H9 (cell line): ENCODE measurements around the gene PROP1. TPM values are rescaled to one million over a fixed set of nuclear protein-coding genes. Genes with fewer than 3 reads are reported as not detected.

Experiments used
- DNase-seq: peaks from one replicate; pipeline ENCODE4 v3.0.0-alpha.2; 2017
- H2AFZ ChIP-seq: one replicate; pipeline ENCODE4 v1.6.1; 2013; ENCODE audit warnings: mild to moderate bottlenecking, low read length, control low read depth, moderate library complexity
- H2AK5ac ChIP-seq: 2 replicates; pipeline ENCODE4 v1.6.1; 2013; ENCODE audit warnings: low read length, control low read depth, mixed read lengths; ENCODE audit not compliant: insufficient read length
- H2BK120ac ChIP-seq: one replicate; pipeline ENCODE4 v1.6.1; 2013; ENCODE audit warnings: low read depth, mild to moderate bottlenecking, low read length, control low read depth, inconsistent platforms; ENCODE audit not compliant: poor library complexity, severe bottlenecking
- H2BK12ac ChIP-seq: 2 replicates; pipeline ENCODE4 v1.6.1; 2013; ENCODE audit warnings: low read length, control low read depth, mixed read lengths, low read depth; ENCODE audit not compliant: insufficient read length
- H2BK15ac ChIP-seq: 2 replicates; pipeline ENCODE4 v1.6.1; 2013; ENCODE audit warnings: low read depth, low read length, control low read depth
- H2BK20ac ChIP-seq: one replicate; pipeline ENCODE4 v1.6.1; 2013; ENCODE audit warnings: low read depth, mild to moderate bottlenecking, low read length, control low read depth, inconsistent platforms; ENCODE audit not compliant: poor library complexity, severe bottlenecking
- H2BK5ac ChIP-seq: 2 replicates; pipeline ENCODE4 v1.6.1; 2013; ENCODE audit warnings: low read length, control low read depth, mixed read lengths; ENCODE audit not compliant: insufficient read length
- H3K14ac ChIP-seq: 2 replicates; pipeline ENCODE4 v1.6.1; 2013; ENCODE audit warnings: low read length, control low read depth; ENCODE audit not compliant: insufficient read depth
- H3K18ac ChIP-seq: 2 replicates; pipeline ENCODE4 v1.6.1; 2013; ENCODE audit warnings: low read depth, mild to moderate bottlenecking, mixed read lengths, low read length, control low read depth; ENCODE audit not compliant: insufficient read length
- H3K23ac ChIP-seq: 2 replicates; pipeline ENCODE4 v1.6.1; 2013; ENCODE audit warnings: low read length, control low read depth, mixed read lengths, low read depth; ENCODE audit not compliant: insufficient read length
- H3K23me2 ChIP-seq: 2 replicates; pipeline ENCODE4 v1.6.1; 2013; ENCODE audit warnings: low read depth, mild to moderate bottlenecking, mixed read lengths, low read length, control low read depth; ENCODE audit not compliant: insufficient read length, poor library complexity, severe bottlenecking
- H3K27ac ChIP-seq: 2 replicates; pipeline ENCODE4 v1.5.1; 2013; ENCODE audit warnings: low read length, control low read depth, mixed read lengths, low read depth; ENCODE audit not compliant: insufficient read length
- H3K27me3 ChIP-seq: 2 replicates; pipeline ENCODE4 v1.6.1; 2013; ENCODE audit warnings: low read length, control low read depth, inconsistent platforms; ENCODE audit not compliant: insufficient read depth
- H3K4ac ChIP-seq: 2 replicates; pipeline ENCODE4 v1.6.1; 2013; ENCODE audit warnings: low read depth, mild to moderate bottlenecking, control low read depth, inconsistent platforms, low read length, moderate library complexity
- H3K4me1 ChIP-seq: 2 replicates; pipeline ENCODE4 v1.6.1; 2013; ENCODE audit warnings: low read length, control low read depth, inconsistent platforms; ENCODE audit not compliant: insufficient read depth
- H3K4me2 ChIP-seq: 2 replicates; pipeline ENCODE4 v1.6.1; 2013; ENCODE audit warnings: low read length, control low read depth, mixed read lengths; ENCODE audit not compliant: insufficient read length, insufficient read depth
- H3K56ac ChIP-seq: 2 replicates; pipeline ENCODE4 v1.6.1; 2013; ENCODE audit warnings: low read depth, mild to moderate bottlenecking, mixed read lengths, low read length, control low read depth; ENCODE audit not compliant: insufficient read length
- H3K79me1 ChIP-seq: 2 replicates; pipeline ENCODE4 v1.6.1; 2013; ENCODE audit warnings: low read depth, mild to moderate bottlenecking, moderate library complexity, low read length, control low read depth, inconsistent platforms; ENCODE audit not compliant: insufficient read depth, poor library complexity, severe bottlenecking
- H3K79me2 ChIP-seq: 2 replicates; pipeline ENCODE4 v1.6.1; 2013; ENCODE audit warnings: low read length, control low read depth, inconsistent platforms; ENCODE audit not compliant: insufficient read depth
- H3K9ac ChIP-seq: 2 replicates; pipeline ENCODE4 v1.6.1; 2013; ENCODE audit warnings: low read length, control low read depth, mixed read lengths; ENCODE audit not compliant: insufficient read length; ENCODE audit errors: extremely low read depth
- H3K9me3 ChIP-seq: one replicate; pipeline ENCODE4 v1.6.1; 2013; ENCODE audit warnings: low read depth, low read length, inconsistent platforms; ENCODE audit not compliant: control insufficient read depth
- H3T11ph ChIP-seq: one replicate; pipeline ENCODE4 v1.6.1; 2013; ENCODE audit warnings: mild to moderate bottlenecking, low read length, control low read depth, inconsistent platforms
- H4K20me1 ChIP-seq: one replicate; pipeline ENCODE4 v1.6.1; 2013; ENCODE audit not compliant: control insufficient read depth, insufficient read length, insufficient read depth
- H4K5ac ChIP-seq: 2 replicates; pipeline ENCODE4 v1.6.1; 2013; ENCODE audit warnings: low read depth, mild to moderate bottlenecking, mixed read lengths, low read length, control low read depth; ENCODE audit not compliant: insufficient read length
- H4K8ac ChIP-seq: replicated peaks from 2 replicates; pipeline ENCODE4 v1.6.1; 2013; ENCODE audit warnings: low read length, control low read depth, mixed read lengths, low read depth; ENCODE audit not compliant: insufficient read length
- H4K91ac ChIP-seq: 2 replicates; pipeline ENCODE4 v1.6.1; 2013; ENCODE audit warnings: low read depth, mild to moderate bottlenecking, moderate library complexity, mixed read lengths, low read length, control low read depth; ENCODE audit not compliant: insufficient read length
- H3K27ac Mint-ChIP-seq, 3 experiments: 2 replicates in 2 of 3; 3 replicates in 1 of 3; pipeline ENCODE4 v1.8.0; 2020 to 2021; ENCODE audit warnings: mixed read lengths in 3 of 3, mild to moderate bottlenecking in 1 of 3, moderate library complexity in 1 of 3
- H3K27me3 Mint-ChIP-seq: 2 replicates; pipeline ENCODE4 v1.8.0; 2021; ENCODE audit warnings: low read depth, mild to moderate bottlenecking, moderate library complexity, mixed read lengths
- H3K36me3 Mint-ChIP-seq, 3 experiments: 2 replicates in 2 of 3; 3 replicates in 1 of 3; pipeline ENCODE4 v1.8.0; 2020 to 2021; ENCODE audit warnings: low read depth in 3 of 3, mixed read lengths in 3 of 3; ENCODE audit not compliant: insufficient read depth in 1 of 3
- H3K4me1 Mint-ChIP-seq, 2 experiments: 2 replicates each; pipeline ENCODE4 v1.8.0; 2020; ENCODE audit warnings: mixed read lengths in 2 of 2
- H3K4me3 Mint-ChIP-seq, 2 experiments: 2 replicates in 1 of 2; 3 replicates in 1 of 2; pipeline ENCODE4 v1.8.0; 2020 to 2021; ENCODE audit warnings: mild to moderate bottlenecking in 2 of 2, mixed read lengths in 2 of 2, moderate library complexity in 1 of 2
- H3K9me3 Mint-ChIP-seq, 2 experiments: 2 replicates in 1 of 2; 3 replicates in 1 of 2; pipeline ENCODE4 v1.8.0; 2020; ENCODE audit warnings: mild to moderate bottlenecking in 2 of 2, mixed read lengths in 2 of 2, moderate library complexity in 1 of 2
- CTCF ChIP-seq: fragments of 200-600 bp; sonication (generic); conservative IDR thresholded peaks from 3 replicates; pipeline ENCODE4 v1.8.0; 2021; ENCODE audit warnings: antibody characterized with exemption, mild to moderate bottlenecking
- WGBS: extraction: QIAGEN DNeasy Blood & Tissue Kit; methylation state at CpG from one replicate; pipeline ENCODE4 v1.1.7; 2013; ENCODE audit warnings: missing lambda C conversion rate, low lambda C conversion rate, mixed read lengths; ENCODE audit not compliant: insufficient read length; ENCODE audit errors: extremely low coverage; 5-methylcytosine and 5-hydroxymethylcytosine counted together
- total RNA-seq: library from RNA; stranded (reverse); gene quantifications from 2 replicates; pipeline ENCODE4 v1.2.1, GENCODE V29; 2021

Gene PROP1
- total RNA-seq, 1 experiment from 2014 or later = not detected

- no peak overlapping the region for H3K56ac ChIP-seq
- no peak overlapping the region for H3K4ac ChIP-seq
- Mint-ChIP-seq H3K36me3 (peaks cover 12 to 26% (median 23%) of the 10 kb centered on the region in 3 experiments), H3K4me1 (no peaks in the 10 kb centered on the region), H3K4me3 (no peak overlapping the region), H3K27me3 (peaks cover 21% of the 10 kb centered on the region), H3K27ac (no peak overlapping the region), H3K9me3 (peaks cover 26 to 37% of the 10 kb centered on the region in 2 experiments)
- H4K20me1 ChIP-seq = no peaks in the 10 kb centered on the region
- H3K4me2 ChIP-seq = no peak overlapping the region
- no peak overlapping the region for H3T11ph ChIP-seq
- H3K27ac ChIP-seq = no peak overlapping the region
- no peak overlapping the region for H3K14ac ChIP-seq
- no peak overlapping the region for H3K9ac ChIP-seq
- H2BK15ac ChIP-seq = no peak overlapping the region
- no peaks in the 10 kb centered on the region for H3K79me2 ChIP-seq
- no peak overlapping the region for H4K5ac ChIP-seq
- no peak overlapping the region for H2AFZ ChIP-seq
- H2BK12ac ChIP-seq = no peak overlapping the region
- no peak overlapping the region for H4K8ac ChIP-seq
- H2AK5ac ChIP-seq = no peak overlapping the region
- no peak for TF ChIP-seq CTCF
- no peak overlapping the region for H3K23ac ChIP-seq
- H3K27me3 ChIP-seq = no peaks in the 10 kb centered on the region
- H2BK120ac ChIP-seq = no peak overlapping the region
- H3K9me3 ChIP-seq = no peaks in the 10 kb centered on the region
- DNase-seq = no peak
- no peak overlapping the region for H2BK20ac ChIP-seq
- H3K79me1 ChIP-seq = no peaks in the 10 kb centered on the region
- H3K18ac ChIP-seq = no peak overlapping the region
- H3K23me2 ChIP-seq = no peaks in the 10 kb centered on the region
- no CpG with 5 or more reads among the region's 5 CpGs for WGBS
- no peaks in the 10 kb centered on the region for H3K4me1 ChIP-seq
- H2BK5ac ChIP-seq = no peak overlapping the region
- H4K91ac ChIP-seq = no peak overlapping the region
These were observed 22.9 kb downstream of the PROP1 start for GRCh38 chr5:177973066-177973635.
